MG63 (cell line): ENCODE measurements around the gene FHIP2A. TPM values are rescaled to one million over a fixed set of nuclear protein-coding genes. Genes with fewer than 3 reads are reported as not detected.

Experiments
- DNase-seq: peaks from one replicate; pipeline ENCODE4 v3.0.0-alpha.2; 2020
- H3K27me3 ChIP-seq: fragments of 250-450 bp; sonication (Bioruptor Pico); 2 replicates; pipeline ENCODE4 v1.5.1; 2020; ENCODE audit warnings: mild to moderate bottlenecking, moderate library complexity
- H3K36me3 ChIP-seq: fragments of 250-450 bp; sonication (Bioruptor Pico); 2 replicates; pipeline ENCODE4 v1.5.1; 2020; ENCODE audit warnings: mild to moderate bottlenecking, moderate library complexity
- H3K4me3 ChIP-seq: fragments of 250-450 bp; sonication (Bioruptor Pico); 2 replicates; pipeline ENCODE4 v1.5.1; 2020; ENCODE audit warnings: mild to moderate bottlenecking, moderate library complexity
- H3K9me3 ChIP-seq: fragments of 250-450 bp; sonication (Bioruptor Pico); 2 replicates; pipeline ENCODE4 v1.5.1; 2020; ENCODE audit warnings: mild to moderate bottlenecking, moderate library complexity
- total RNA-seq: library from RNA; depleted of rRNA; stranded (reverse); fragments of >200 nt; shearing (Covaris generic); gene quantifications from 2 replicates; pipeline ENCODE4 v1.2.3, GENCODE V29; 2014; ENCODE audit warnings: low replicate concordance; rRNA removed

FHIP2A gene
- total RNA-seq, 1 experiment from 2014 or later, result 7.1 TPM

DNA sequence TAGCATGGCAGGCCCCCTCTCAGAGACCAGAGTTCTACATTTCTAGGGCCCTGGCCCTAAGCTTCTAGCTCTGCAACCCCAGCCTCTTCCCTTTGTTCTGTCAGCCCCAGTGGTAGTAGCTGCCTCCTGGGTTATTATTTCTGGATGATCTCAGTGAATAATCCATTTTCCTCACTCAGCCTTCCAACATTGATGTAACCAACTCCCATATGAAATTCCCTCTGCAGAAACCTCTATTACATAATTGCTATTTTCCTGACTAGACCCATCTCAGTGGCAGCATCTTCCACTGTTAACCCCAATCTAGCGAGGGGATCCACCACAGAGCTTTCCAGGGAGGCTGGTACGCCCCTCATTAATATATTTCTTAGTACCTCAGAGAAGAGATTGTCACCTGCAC is 49.8 kb downstream of the FHIP2A start:
- no peaks in the 10 kb centered on the region for H3K27me3 ChIP-seq
- DNase-seq, result no peak
- H3K9me3 ChIP-seq, result no peaks in the 10 kb centered on the region
- no peaks in the 10 kb centered on the region; the same call in none of the 2 replicates for H3K36me3 ChIP-seq
- no peak overlapping the region for H3K4me3 ChIP-seq

Other genes with a start within 250 kb of the FHIP2A start
- 19.4 and 23.9 TPM in 2 replicates for gene ABLIM1, start 163.5 kb upstream of the FHIP2A start, total RNA-seq
- 21.4 and 27.3 TPM in 2 replicates for gene TRUB1, start 116.4 kb downstream of the FHIP2A start, total RNA-seq